Subcutaneous adipose tissue (tissue), 4 donors: ENCODE results near the gene SOD3. TPM values are rescaled to one million over a fixed set of nuclear protein-coding genes. Genes with fewer than 3 reads are reported as not detected.

ENCODE experiments used
- total RNA-seq, 4 donors: library from RNA; depleted of rRNA; stranded (reverse); fragments of >200 nt; gene quantifications; one replicate each; pipeline ENCODE4 v1.1.0, GENCODE V29; 2016
- TF ChIP-seq, protein P1 (sequence below): fragments of 450-650 bp; IDR thresholded peaks from one replicate; pipeline ENCODE4 v1.5.1; 2016; ENCODE audit warnings: low read depth, mild to moderate bottlenecking, control low read depth, antibody characterized with exemption, moderate library complexity

The SOD3 gene
- total RNA-seq, 4 donors from 2014 or later: 86.4 to 211 (median 137) TPM

DNA sequence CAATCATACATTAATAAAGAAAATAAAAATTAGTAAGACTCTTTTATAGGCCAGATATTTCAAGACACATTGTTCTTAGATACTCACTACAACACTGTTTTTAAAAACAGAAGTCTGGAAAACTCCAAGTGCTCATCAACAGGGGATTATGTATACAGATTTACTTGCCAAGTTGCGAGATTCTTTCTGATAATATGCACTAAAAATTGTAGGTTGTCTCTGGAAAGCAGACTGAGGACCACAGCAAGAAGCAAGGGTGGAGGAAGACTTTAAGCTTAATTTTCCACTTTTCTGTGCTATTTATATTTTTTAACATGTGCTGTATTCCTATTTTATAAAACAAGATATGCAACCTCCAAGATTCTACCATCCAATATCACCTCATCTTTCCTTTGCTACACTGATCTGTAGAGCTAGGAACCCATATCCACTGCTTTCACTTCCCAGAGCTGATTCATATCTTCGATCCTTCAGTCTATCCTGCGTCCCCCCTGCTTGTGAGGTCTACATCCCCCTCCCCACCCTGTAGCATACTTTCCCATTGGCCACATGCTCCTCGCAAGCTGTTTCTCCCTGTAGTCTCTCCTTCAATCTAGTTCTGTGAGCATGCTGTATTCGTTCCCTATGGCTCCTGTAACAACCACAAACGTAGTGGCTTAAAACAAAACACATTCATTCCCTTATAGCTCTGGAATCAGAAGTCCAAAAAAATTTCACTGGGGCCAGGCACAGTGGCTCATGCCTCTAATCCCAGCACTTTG is 15.7 kb downstream of the SOD3 start:
- TF ChIP-seq, protein P1, sequence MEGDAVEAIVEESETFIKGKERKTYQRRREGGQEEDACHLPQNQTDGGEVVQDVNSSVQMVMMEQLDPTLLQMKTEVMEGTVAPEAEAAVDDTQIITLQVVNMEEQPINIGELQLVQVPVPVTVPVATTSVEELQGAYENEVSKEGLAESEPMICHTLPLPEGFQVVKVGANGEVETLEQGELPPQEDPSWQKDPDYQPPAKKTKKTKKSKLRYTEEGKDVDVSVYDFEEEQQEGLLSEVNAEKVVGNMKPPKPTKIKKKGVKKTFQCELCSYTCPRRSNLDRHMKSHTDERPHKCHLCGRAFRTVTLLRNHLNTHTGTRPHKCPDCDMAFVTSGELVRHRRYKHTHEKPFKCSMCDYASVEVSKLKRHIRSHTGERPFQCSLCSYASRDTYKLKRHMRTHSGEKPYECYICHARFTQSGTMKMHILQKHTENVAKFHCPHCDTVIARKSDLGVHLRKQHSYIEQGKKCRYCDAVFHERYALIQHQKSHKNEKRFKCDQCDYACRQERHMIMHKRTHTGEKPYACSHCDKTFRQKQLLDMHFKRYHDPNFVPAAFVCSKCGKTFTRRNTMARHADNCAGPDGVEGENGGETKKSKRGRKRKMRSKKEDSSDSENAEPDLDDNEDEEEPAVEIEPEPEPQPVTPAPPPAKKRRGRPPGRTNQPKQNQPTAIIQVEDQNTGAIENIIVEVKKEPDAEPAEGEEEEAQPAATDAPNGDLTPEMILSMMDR: no peak

DNA sequence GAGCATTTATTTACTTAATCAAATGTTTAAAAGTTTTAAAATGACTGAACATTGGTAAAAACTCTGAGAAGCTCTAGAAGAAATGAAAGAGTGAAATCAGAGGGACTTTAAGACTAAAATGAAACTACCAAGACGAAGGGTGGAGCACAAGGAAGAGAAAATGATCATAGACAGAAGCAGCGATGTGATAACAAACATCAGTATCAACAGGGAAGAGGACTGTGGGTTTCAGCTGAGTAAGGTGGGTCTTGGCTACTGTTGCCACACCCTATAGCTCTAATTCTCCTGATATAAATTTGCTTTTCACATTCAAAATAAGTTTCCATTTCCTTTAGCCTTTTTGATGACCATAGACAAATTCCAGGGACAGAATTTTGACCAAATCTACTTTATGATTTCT is 18.4 kb downstream of the SOD3 start:
- TF ChIP-seq, protein P1: no peak

DNA sequence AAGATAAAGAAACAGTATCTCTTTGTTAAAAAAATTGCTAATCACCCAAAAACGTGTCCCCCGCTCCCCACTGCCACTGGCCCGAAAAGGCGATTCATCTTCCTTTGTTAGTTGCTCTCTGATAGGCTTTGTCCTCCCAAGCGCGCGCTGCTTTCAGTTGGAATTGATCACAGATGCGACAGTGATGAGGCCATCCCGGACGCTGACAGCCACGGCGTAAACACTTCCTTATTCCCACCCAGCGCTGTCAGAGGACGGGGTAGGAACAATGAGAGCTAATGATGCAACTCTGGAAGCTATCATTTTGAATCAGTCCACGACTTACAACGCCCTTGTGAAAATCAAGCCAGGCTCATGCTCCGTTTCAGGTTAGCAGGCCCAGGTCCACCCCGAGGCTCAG is 21.4 kb downstream of the SOD3 start:
- TF ChIP-seq, protein P1: no peak

DNA sequence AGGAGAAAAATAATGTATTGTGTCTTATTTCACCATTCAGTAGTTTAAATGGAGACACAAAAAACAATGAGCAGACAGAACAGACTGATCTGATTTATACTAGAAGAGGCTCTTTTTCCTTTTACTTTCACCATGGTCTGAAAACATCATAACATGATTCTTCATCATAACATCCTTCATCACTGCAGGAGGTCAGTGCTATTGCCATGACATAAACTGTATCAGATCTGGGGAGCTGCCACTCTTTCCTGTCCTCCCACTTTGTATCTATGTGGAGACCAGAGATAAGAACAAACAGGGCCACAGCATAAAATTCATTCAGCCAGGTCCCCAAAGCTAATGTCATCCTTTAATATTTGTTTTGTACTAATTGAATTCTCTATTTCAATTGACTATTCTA is 25.2 kb downstream of the SOD3 start:
- TF ChIP-seq, protein P1: no peak

DNA sequence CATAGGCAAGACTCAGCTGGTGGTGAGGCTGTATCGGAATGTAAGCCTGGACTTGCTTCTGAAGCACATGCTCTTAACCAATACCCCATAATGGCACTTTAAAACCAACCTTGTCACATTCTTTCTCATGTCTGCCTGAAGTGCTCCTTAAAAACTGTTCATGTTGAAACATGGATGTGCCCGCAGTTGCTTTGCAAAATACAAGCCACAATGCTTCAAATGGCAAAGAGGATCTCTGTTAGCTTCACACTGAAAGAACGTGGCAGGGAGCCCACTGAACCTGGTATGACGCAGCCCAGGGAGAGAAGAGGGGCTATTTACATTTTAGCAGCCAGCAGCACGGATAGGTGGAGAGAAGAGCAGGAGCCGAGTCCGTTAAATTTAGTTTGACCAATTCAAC is 29.3 kb downstream of the SOD3 start:
- TF ChIP-seq, protein P1: no peak

DNA sequence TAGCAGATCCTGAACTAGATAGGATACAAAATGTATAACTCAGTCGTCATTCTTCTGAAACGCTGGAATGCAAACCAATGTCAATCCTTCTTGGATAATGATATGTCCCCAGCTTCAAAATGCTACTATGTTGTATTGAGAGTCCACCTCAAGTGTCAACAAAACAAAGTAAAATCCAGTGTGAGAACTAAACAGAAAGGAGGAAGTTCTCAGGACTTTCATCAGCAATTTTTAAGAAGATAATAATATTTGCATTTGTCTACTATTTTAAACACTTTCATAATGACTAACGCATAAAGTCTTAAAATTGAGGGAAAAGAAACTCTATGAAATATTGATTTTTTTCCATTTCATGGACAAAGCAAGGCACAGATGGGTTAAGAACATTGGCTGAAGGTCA is 36.3 kb downstream of the SOD3 start:
- TF ChIP-seq, protein P1: no peak

DNA sequence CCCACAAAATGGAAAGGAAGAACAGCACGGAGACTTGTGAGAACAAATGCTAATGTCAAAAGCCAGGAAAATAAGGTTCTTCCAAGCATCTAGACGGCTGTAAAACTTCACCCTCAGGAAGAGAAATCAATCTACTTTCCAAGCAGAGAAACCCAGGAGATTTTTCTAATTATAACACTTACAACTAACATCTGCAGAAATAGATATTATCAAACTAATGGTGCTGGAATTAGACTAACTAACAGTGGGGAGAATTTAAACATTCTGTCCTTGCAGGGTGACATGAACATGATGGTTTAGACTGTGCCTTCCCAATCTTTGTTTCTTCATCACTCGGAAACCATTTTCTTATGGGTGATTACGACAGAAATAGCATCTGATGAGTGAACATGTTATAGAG is 40.3 kb downstream of the SOD3 start:
- TF ChIP-seq, protein P1: no peak
